ENCODE results near the gene PACC1.

GRCh38 chr1:212415107-212415841 lies 588 bp upstream of the PACC1 start:
- TF ChIP-seq POLR2A (IDR thresholded peaks at IDR 0.05) (no peak), CTCF (IDR thresholded peaks at IDR 0.05) (no peak)
